HepG2 (cell line): Measurements from ENCODE around the gene FBRSL1. TPM values are rescaled to one million over a fixed set of nuclear protein-coding genes. Genes with fewer than 3 reads are reported as not detected.

ENCODE experiments used
- ATAC-seq: fragments of 200-7000 bp; cut with Tn5 transposase; 3 replicates; pipeline ENCODE4 v1.9.1; 2020; ENCODE audit warnings: mild to moderate bottlenecking, moderate library complexity
- BruUV-seq: library from RNA; stranded (reverse); fragments of 400-500 nt; replicated peaks from 2 replicates; lab custom pipeline; 2021; lab: Mats Ljungman, UMichigan
- CTCF ChIA-PET: fragments of 300-600 bp; formaldehyde crosslinking; extraction: SDS; loops from one replicate; lab custom pipeline; 2021; ENCODE audit warnings: low total read pairs, inconsistent platforms, low intra/inter-chr PET ratio; lab: Yijun Ruan, JAX
- POLR2A ChIA-PET: fragments of 350-600 bp; sonication (Branson Sonifier 250); formaldehyde crosslinking; loops from one replicate; lab custom pipeline; 2020; ENCODE audit warnings: antibody characterized with exemption, inconsistent platforms; lab: Yijun Ruan, JAX
- DNase-seq: peaks from one replicate; pipeline ENCODE4 v3.0.0-alpha.2; 2015; ENCODE audit warnings: low spot score
- FAIRE-seq: peaks from 3 replicates; lab custom pipeline; 2011; peaks lifted over from hg19 to GRCh38; lab: Jason Lieb, UNC
- H2AFZ ChIP-seq: one replicate; pipeline ENCODE4 v1.6.1; 2011; ENCODE audit warnings: low read length, inconsistent platforms
- H3K27ac ChIP-seq: fragments of 300-600 bp; 3 replicates; pipeline ENCODE4 v1.8.0; 2011; ENCODE audit warnings: mixed run types, mild to moderate bottlenecking, mixed read lengths, low read length, inconsistent platforms; ENCODE audit not compliant: insufficient read depth; ENCODE audit errors: extremely low read length
- H3K27me3 ChIP-seq, 2 experiments: fragments of 200-600 bp in 1 of 2; 2 replicates in 1 of 2; 3 replicates in 1 of 2; pipeline versions ENCODE4 v1.6.0 to v1.8.0; 2011; ENCODE audit warnings: low read length in 2 of 2, mild to moderate bottlenecking in 2 of 2, moderate library complexity in 2 of 2, inconsistent platforms in 1 of 2; ENCODE audit not compliant: insufficient read depth in 2 of 2, control insufficient read depth in 1 of 2
- H3K36me3 ChIP-seq, 2 experiments: fragments of 200-600 bp in 1 of 2; replicated peaks in 1 of 2; 2 replicates in 1 of 2; 3 replicates in 1 of 2; pipeline versions ENCODE4 v1.5.1 to v1.8.0; 2011; ENCODE audit warnings: low read length in 2 of 2, inconsistent platforms in 1 of 2; ENCODE audit not compliant: insufficient read depth in 2 of 2, control insufficient read depth in 1 of 2
- H3K4me1 ChIP-seq: 2 replicates; pipeline ENCODE4 v1.5.1; 2012; ENCODE audit warnings: low read length, inconsistent platforms; ENCODE audit not compliant: insufficient read depth
- H3K4me2 ChIP-seq: 2 replicates; pipeline ENCODE4 v1.6.0; 2011; ENCODE audit warnings: low read depth, low read length, inconsistent platforms
- H3K4me3 ChIP-seq, 3 experiments: fragments of 200-600 bp in 1 of 3; sonication (generic), shearing (Covaris generic) in 1 of 3; replicated peaks in 1 of 3; 2 replicates each; pipeline ENCODE4 v1.5.1; 2011 to 2016; ENCODE audit warnings: low read length in 3 of 3, inconsistent platforms in 2 of 3, low read depth in 2 of 3, mild to moderate bottlenecking in 2 of 3, control low read depth in 1 of 3, mixed read lengths in 1 of 3; ENCODE audit not compliant: insufficient read depth in 1 of 3
- H3K79me2 ChIP-seq: one replicate; pipeline ENCODE4 v1.6.1; 2011; ENCODE audit warnings: low read length, inconsistent platforms; ENCODE audit not compliant: insufficient read depth
- H3K9ac ChIP-seq: 2 replicates; pipeline ENCODE4 v1.6.0; 2011; ENCODE audit warnings: mild to moderate bottlenecking, low read depth, low read length, inconsistent platforms; ENCODE audit not compliant: insufficient read depth
- H3K9me3 ChIP-seq: 2 replicates; pipeline ENCODE4 v1.5.1; 2012; ENCODE audit warnings: mild to moderate bottlenecking, low read length
- H4K20me1 ChIP-seq: 2 replicates; pipeline ENCODE4 v1.6.0; 2011; ENCODE audit warnings: inconsistent platforms, mild to moderate bottlenecking, low read length, moderate library complexity; ENCODE audit not compliant: insufficient read depth
- AGO2 ChIP-seq: fragments of 200-400 bp; formaldehyde crosslinking; optimal IDR thresholded peaks from 2 replicates; pipeline ENCODE3; 2017; ENCODE audit warnings: mild to moderate bottlenecking, low read depth, low read length, moderate library complexity
- MAFK ChIP-seq, 2 experiments: IDR thresholded peaks in 1 of 2; conservative IDR thresholded peaks in 1 of 2; 2 replicates each; pipeline ENCODE4 v1.6.1; 2011; ENCODE audit warnings: improper control_type of control experiment in 2 of 2, low read length in 2 of 2
- ZNF468 ChIP-seq: sonication (generic); formaldehyde crosslinking; IDR thresholded peaks from 2 replicates; pipeline ENCODE4 v1.8.0; 2022; ENCODE audit warnings: mild to moderate bottlenecking, moderate library complexity, missing genetic modification reagents
- WGBS: methylation state at CpG from one replicate; pipeline ENCODE4 v1.1.6; 2017; ENCODE audit warnings: low lambda C conversion rate; 5-methylcytosine and 5-hydroxymethylcytosine counted together
- in situ Hi-C: cut with HindIII; loops from 2 replicates; pipeline ENCODE4 v1.10.0; 2017; ENCODE audit warnings: low pct_unique_long_range_greater_than_20kb; ENCODE audit not compliant: extremely low pct_ligation_motif_present
- intact Hi-C: fragments of 100-400 bp; cut with micrococcal nuclease; formaldehyde crosslinking; loops from one replicate; pipeline ENCODE4 v1.10.0; 2022; ENCODE audit not compliant: unreplicated experiment
- polyA plus RNA-seq, 8 experiments: library from polyadenylated mRNA; depleted of rRNA in 3 of 8; stranded (reverse) in 7 of 8; unstranded in 1 of 8; fragments of >200 nt; fragmentation: Illumina TruSeq in 4 of 8; extraction: Trizol in 4 of 8; gene quantifications; 2 replicates each; pipeline versions ENCODE4 v1.2.1 to v1.2.3, GENCODE V29; 2011 to 2016; ENCODE audit warnings: low read depth in 4 of 8, missing spikeins in 1 of 8, mixed read lengths in 1 of 8; ENCODE audit not compliant: insufficient read depth in 1 of 8
- total RNA-seq, 5 experiments: library from RNA; depleted of rRNA; stranded (reverse); fragments of >200 nt; fragmentation: Illumina TruSeq; extraction: Trizol; gene quantifications; 2 replicates each; pipeline ENCODE4 v1.2.3, GENCODE V29; 2016; ENCODE audit warnings: low read depth in 1 of 5
- TF ChIP-seq, protein P1 (sequence below): sonication (generic); formaldehyde crosslinking; IDR thresholded peaks from 2 replicates; pipeline ENCODE4 v1.4.0; 2020; ENCODE audit warnings: missing genetic modification reagents
- TF ChIP-seq, protein P2 (sequence below): IDR thresholded peaks from 2 replicates; pipeline ENCODE4 v1.6.1; 2012; ENCODE audit warnings: inconsistent platforms

FBRSL1 gene
- total and polyA plus RNA-seq, 2 of the 13 experiments (the other 11 are each of a cell fraction or from before 2014, with no cell fraction given) = 3.6 to 7.9 TPM

DNA sequence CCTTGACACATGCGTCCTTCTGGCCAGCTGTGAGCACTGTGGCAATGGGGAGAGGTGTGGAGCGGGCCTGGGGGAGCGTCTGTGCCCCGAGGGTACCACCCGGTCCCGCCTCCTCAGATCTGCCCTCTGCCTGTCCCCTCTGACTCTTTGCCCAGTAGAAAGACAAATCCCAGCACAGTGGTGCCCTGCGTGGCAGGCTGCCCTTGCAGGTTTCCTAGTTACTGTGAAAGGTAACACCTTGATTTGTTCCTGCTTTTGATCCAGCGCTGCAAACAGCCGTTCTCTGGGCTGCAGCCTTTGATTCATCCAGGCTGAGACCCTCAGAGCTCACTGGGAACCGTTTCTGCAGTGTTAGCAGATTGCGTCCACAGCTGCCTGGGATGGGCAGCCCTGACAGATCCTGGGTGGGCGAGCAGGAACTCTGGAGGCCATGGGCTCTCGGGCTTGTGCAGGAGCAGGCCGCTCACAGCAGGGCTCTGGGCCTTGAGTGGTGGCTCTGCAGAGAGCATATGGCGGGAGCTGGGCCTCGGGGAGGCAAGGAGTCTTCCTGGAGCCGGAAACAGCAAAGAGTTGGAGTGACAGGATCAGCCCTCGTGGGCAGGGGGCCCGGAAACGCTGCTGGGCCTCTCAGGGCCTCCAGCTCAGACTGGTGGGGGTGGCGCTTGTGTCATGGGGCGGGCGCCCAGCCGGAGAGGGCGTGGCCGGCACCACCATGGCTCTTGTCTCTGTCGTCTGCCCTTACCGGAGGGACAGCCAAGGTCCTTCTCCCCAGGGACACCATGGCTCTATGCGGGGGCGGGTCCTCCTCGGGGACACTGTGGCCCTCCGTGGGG is 16.6 kb downstream of the FBRSL1 start:
- FAIRE-seq (no peak), ATAC-seq (no peak)
- POLR2A ChIA-PET = interaction anchor here (0.6 kb wide), 1 partner anchor 185 kb away, joined by 3 read pairs; no protein-coding TSS in a partner anchor

More for the DNA sequence above, 16.6 kb downstream of the FBRSL1 start:
- Histone ChIP-seq H3K4me1 (peaks cover 15% of the 10 kb centered on the region), H3K4me2 (no peak overlapping the region), H3K79me2 (peaks cover 41% of the 10 kb centered on the region), H3K9ac (no peak overlapping the region), H3K27me3 (no peaks in the 10 kb centered on the region), H3K36me3 (peaks cover 2 to 3% of the 10 kb centered on the region in 2 experiments; a peak in 2 of 5 replicates), H3K27ac (no peak overlapping the region), H3K4me3 (no peak overlapping the region), H2AFZ (no peak overlapping the region)
- 96% methylated on average over 15 of the region's 32 CpGs for WGBS
- DNase-seq = no peak
- CTCF ChIA-PET = no interaction called here
- intact Hi-C loops = no loop called here
- in situ Hi-C loops = no loop called here
- TF ChIP-seq, protein P1, sequence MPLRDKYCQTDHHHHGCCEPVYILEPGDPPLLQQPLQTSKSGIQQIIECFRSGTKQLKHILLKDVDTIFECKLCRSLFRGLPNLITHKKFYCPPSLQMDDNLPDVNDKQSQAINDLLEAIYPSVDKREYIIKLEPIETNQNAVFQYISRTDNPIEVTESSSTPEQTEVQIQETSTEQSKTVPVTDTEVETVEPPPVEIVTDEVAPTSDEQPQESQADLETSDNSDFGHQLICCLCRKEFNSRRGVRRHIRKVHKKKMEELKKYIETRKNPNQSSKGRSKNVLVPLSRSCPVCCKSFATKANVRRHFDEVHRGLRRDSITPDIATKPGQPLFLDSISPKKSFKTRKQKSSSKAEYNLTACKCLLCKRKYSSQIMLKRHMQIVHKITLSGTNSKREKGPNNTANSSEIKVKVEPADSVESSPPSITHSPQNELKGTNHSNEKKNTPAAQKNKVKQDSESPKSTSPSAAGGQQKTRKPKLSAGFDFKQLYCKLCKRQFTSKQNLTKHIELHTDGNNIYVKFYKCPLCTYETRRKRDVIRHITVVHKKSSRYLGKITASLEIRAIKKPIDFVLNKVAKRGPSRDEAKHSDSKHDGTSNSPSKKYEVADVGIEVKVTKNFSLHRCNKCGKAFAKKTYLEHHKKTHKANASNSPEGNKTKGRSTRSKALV (CRISPR knock-in tag) = no peak
- TF ChIP-seq, protein P2, sequence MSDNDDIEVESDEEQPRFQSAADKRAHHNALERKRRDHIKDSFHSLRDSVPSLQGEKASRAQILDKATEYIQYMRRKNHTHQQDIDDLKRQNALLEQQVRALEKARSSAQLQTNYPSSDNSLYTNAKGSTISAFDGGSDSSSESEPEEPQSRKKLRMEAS = no peak
- TF ChIP-seq ZNF468 (CRISPR knock-in tag) = no peak
- TF ChIP-seq AGO2 = peak; percentile 14
- peak in 1 of 2 experiments; percentile 26; a peak in 1 of 4 replicates for TF ChIP-seq MAFK (conservative IDR thresholded peaks at IDR 0.05 in 1 of 2, IDR thresholded peaks at IDR 0.05 in 1 of 2; ENCODE audit: low read length in 2 of 2)
- TF ChIP-seq, all 625 proteins: peak for 2
- BruUV-seq = no TSS peak
- H3K9me3 ChIP-seq = no peaks in the 10 kb centered on the region
- H4K20me1 ChIP-seq = peaks cover 59% of the 10 kb centered on the region
